GM23248 (cell line): ENCODE measurements around the gene ZNRF2. TPM values are rescaled to one million over a fixed set of nuclear protein-coding genes. Genes with fewer than 3 reads are reported as not detected.

ENCODE experiments used
- DNase-seq: peaks from one replicate; pipeline ENCODE4 v3.0.0-alpha.2; 2015
- H2AFZ ChIP-seq: fragments of 200-600 bp; sonication (generic); 2 replicates; pipeline ENCODE4 v1.6.1; 2016; ENCODE audit warnings: antibody characterized with exemption
- H3F3A ChIP-seq: fragments of 200-600 bp; sonication (generic); 2 replicates; pipeline ENCODE4 v1.6.1; 2016; ENCODE audit warnings: mild to moderate bottlenecking, antibody characterized with exemption, mixed run types; ENCODE audit not compliant: insufficient read depth
- H3K27ac ChIP-seq: fragments of 200-600 bp; sonication (generic); 2 replicates; pipeline ENCODE4 v1.5.1; 2016; ENCODE audit warnings: mild to moderate bottlenecking
- H3K27me3 ChIP-seq: fragments of 200-600 bp; sonication (generic); replicated peaks from 2 replicates; pipeline ENCODE4 v1.6.1; 2016; ENCODE audit warnings: mild to moderate bottlenecking; ENCODE audit not compliant: insufficient read depth
- H3K36me3 ChIP-seq: fragments of 200-600 bp; sonication (generic); 2 replicates; pipeline ENCODE4 v1.6.1; 2016; ENCODE audit warnings: low read depth, mild to moderate bottlenecking
- H3K4me1 ChIP-seq: fragments of 200-600 bp; sonication (generic); 2 replicates; pipeline ENCODE4 v1.6.1; 2016; ENCODE audit warnings: mild to moderate bottlenecking; ENCODE audit not compliant: insufficient read depth
- H3K4me2 ChIP-seq: fragments of 200-600 bp; sonication (generic); one replicate; pipeline ENCODE4 v1.6.1; 2016; ENCODE audit warnings: mild to moderate bottlenecking; ENCODE audit not compliant: unreplicated experiment
- H3K4me3 ChIP-seq: fragments of 200-600 bp; sonication (generic); 2 replicates; pipeline ENCODE4 v1.5.1; 2016; ENCODE audit warnings: mild to moderate bottlenecking
- H3K79me2 ChIP-seq: fragments of 200-600 bp; sonication (generic); 2 replicates; pipeline ENCODE4 v1.6.1; 2016; ENCODE audit warnings: mild to moderate bottlenecking; ENCODE audit not compliant: insufficient read depth
- H3K9ac ChIP-seq: fragments of 200-600 bp; sonication (generic); 2 replicates; pipeline ENCODE4 v1.6.1; 2016; ENCODE audit warnings: mild to moderate bottlenecking
- H3K9me2 ChIP-seq: fragments of 200-600 bp; sonication (generic); 2 replicates; pipeline ENCODE4 v1.6.1; 2016; ENCODE audit warnings: mixed run types, mild to moderate bottlenecking, moderate library complexity; ENCODE audit not compliant: insufficient read depth
- H3K9me3 ChIP-seq: fragments of 200-600 bp; sonication (generic); one replicate; pipeline ENCODE4 v1.6.1; 2017; ENCODE audit warnings: low read depth
- H4K20me1 ChIP-seq: fragments of 200-600 bp; sonication (generic); 2 replicates; pipeline ENCODE4 v1.6.0; 2016; ENCODE audit not compliant: insufficient read depth
- EZH2 ChIP-seq: fragments of 200-600 bp; sonication (generic); IDR thresholded peaks from 2 replicates; pipeline ENCODE4 v1.6.1; 2018; ENCODE audit warnings: antibody characterized with exemption, mild to moderate bottlenecking; ENCODE audit not compliant: insufficient read depth, poor library complexity, severe bottlenecking
- EZH2phosphoT487 ChIP-seq: fragments of 200-600 bp; sonication (generic); IDR thresholded peaks from 2 replicates; pipeline ENCODE4 v1.6.1; 2018; ENCODE audit warnings: antibody characterized with exemption, moderate library complexity, mild to moderate bottlenecking, low read depth; ENCODE audit not compliant: insufficient read depth
- WGBS, 2 experiments: methylation state at CpG; one replicate each; pipeline ENCODE4 v1.1.6; 2015 to 2017; ENCODE audit warnings: low lambda C conversion rate in 2 of 2, low coverage in 1 of 2; ENCODE audit errors: missing lambda C conversion rate in 2 of 2; 5-methylcytosine and 5-hydroxymethylcytosine counted together
- in situ Hi-C: fragments of 300-500 bp; cut with MboI; formaldehyde crosslinking; loops from 2 replicates; pipeline ENCODE4 v1.15.0; 2020
- polyA plus RNA-seq: library from polyadenylated mRNA; unstranded; fragments of >200 nt; fragmentation: Nextera tagmentation; extraction: Ambion mirVana; gene quantifications from 2 replicates; pipeline ENCODE4 v1.2.1, GENCODE V29; 2016
- total RNA-seq: library from RNA; depleted of rRNA; stranded (reverse); fragments of >200 nt; shearing (Covaris generic); gene quantifications from 2 replicates; pipeline ENCODE4 v1.2.3, GENCODE V29; 2014

ZNRF2 gene
- total and polyA plus RNA-seq, 2 experiments from 2014 or later = 0.25 to 6.5 TPM

GRCh38 chr7:30252885-30253795 lies 31.3 kb upstream of the ZNRF2 start:
- TF ChIP-seq EZH2 (no peak), EZH2phosphoT487 (no peak)
- WGBS, 2 experiments = 67 to 72% methylated on average over 7 of the region's 7 CpGs
- Histone ChIP-seq H3K9me3 (no peaks in the 10 kb centered on the region), H3F3A (no peaks in the 10 kb centered on the region), H3K4me2 (peak overlapping the region; percentile 36), H3K4me3 (no peak overlapping the region), H3K4me1 (peaks cover 8% of the 10 kb centered on the region; the same call in 1 of the 2 replicates), H3K9me2 (no peaks in the 10 kb centered on the region), H2AFZ (no peak overlapping the region), H3K27me3 (no peaks in the 10 kb centered on the region), H3K27ac (no peak overlapping the region), H3K36me3 (no peaks in the 10 kb centered on the region), H4K20me1 (no peaks in the 10 kb centered on the region), H3K79me2 (no peaks in the 10 kb centered on the region), H3K9ac (no peak overlapping the region)
- in situ Hi-C loops = no loop called here
- peak; percentile 39 for DNase-seq

DNA sequence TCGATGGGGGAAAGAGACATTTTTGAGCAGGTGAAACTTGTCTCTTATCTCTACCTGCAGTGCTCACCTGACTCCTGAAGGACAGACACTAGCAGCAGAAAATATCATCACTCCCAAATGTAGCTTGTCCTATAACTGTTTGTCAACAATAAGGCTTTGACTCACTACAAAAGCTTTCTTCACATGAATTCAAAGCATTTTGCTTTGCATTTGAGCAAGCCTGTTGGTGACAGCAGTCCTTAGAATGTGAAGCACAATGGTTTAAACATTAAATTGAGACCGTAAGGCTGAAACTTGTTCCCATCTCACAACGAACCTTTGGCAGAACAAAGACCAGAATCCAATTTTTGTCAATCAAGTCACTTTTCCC lies 30.6 kb upstream of the ZNRF2 start:
- no peaks in the 10 kb centered on the region for H3K9me3 ChIP-seq
- no peak overlapping the region for H3K4me2 ChIP-seq
- no peaks in the 10 kb centered on the region for H3F3A ChIP-seq
- H2AFZ ChIP-seq = no peak overlapping the region
- H3K4me3 ChIP-seq = no peak overlapping the region
- H3K79me2 ChIP-seq = no peaks in the 10 kb centered on the region
- DNase-seq = no peak
- H3K36me3 ChIP-seq = no peaks in the 10 kb centered on the region
- WGBS, 2 experiments = 54 to 61% methylated on average over 3 of the region's 3 CpGs
- TF ChIP-seq EZH2 (no peak), EZH2phosphoT487 (no peak)
- no peaks in the 10 kb centered on the region for H3K27me3 ChIP-seq
- no peaks in the 10 kb centered on the region for H3K9me2 ChIP-seq
- H3K27ac ChIP-seq = no peak overlapping the region
- H4K20me1 ChIP-seq = no peaks in the 10 kb centered on the region
- in situ Hi-C loops = no loop called here
- peaks cover 8% of the 10 kb centered on the region; the same call in 1 of the 2 replicates for H3K4me1 ChIP-seq
- no peak overlapping the region for H3K9ac ChIP-seq

DNA sequence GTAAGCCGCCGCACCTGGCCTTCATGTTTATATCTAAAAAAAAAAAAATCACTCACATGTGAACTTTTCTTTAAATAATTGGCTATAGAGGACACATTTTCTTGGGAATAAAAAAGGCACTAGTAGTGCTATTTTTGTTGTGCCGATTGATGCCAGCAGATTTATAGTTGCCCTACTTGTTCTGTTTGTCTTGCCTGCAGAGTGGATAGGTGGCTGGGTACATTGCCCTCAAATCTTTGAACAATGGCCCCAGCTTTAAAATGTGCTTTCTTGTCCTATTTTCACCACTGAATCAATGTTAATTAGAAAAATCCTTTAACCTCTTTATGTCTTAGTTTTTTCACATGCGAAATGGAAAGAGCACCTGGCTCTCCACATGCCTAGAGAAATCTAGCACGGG lies 30.1 kb upstream of the ZNRF2 start:
- Histone ChIP-seq H3K9me3 (no peaks in the 10 kb centered on the region), H3K79me2 (no peaks in the 10 kb centered on the region), H3K9me2 (no peaks in the 10 kb centered on the region), H3K4me1 (peaks cover 8% of the 10 kb centered on the region; the same call in 1 of the 2 replicates), H4K20me1 (no peaks in the 10 kb centered on the region), H2AFZ (no peak overlapping the region), H3K36me3 (no peaks in the 10 kb centered on the region), H3K27ac (no peak overlapping the region), H3K9ac (no peak overlapping the region), H3K4me2 (no peak overlapping the region), H3K4me3 (no peak overlapping the region), H3K27me3 (no peaks in the 10 kb centered on the region), H3F3A (no peaks in the 10 kb centered on the region)
- in situ Hi-C loops = no loop called here
- TF ChIP-seq EZH2 (no peak), EZH2phosphoT487 (no peak)
- no peak for DNase-seq
- WGBS, 2 experiments = 86 to 87% methylated on average over 5 of the region's 5 CpGs

DNA sequence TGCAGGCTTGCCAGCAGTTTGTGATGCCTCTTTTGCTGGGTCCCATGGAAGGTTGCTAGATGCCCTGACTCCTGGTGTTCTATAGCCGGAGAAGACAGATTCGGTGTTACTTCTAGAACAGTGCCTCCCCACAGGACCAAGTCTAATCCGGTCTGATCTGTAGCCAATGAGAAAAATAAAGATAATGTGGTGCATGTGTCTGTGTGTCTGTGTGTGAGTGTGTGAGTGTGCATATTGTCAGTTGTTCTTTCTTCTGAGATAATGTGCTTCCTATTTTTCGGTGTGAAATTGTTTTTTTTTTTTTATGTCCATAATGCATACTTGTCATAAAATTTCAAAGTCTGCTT lies 29.7 kb upstream of the ZNRF2 start:
- no peaks in the 10 kb centered on the region for H4K20me1 ChIP-seq
- H3K4me2 ChIP-seq = no peak overlapping the region
- no peaks in the 10 kb centered on the region for H3K9me2 ChIP-seq
- H3K4me1 ChIP-seq = peaks cover 8% of the 10 kb centered on the region; the same call in 1 of the 2 replicates
- H3K27ac ChIP-seq = no peak overlapping the region
- no peaks in the 10 kb centered on the region for H3K79me2 ChIP-seq
- no peaks in the 10 kb centered on the region for H3K36me3 ChIP-seq
- H3F3A ChIP-seq = no peaks in the 10 kb centered on the region
- H3K4me3 ChIP-seq = no peak overlapping the region
- in situ Hi-C loops = no loop called here
- H3K27me3 ChIP-seq = no peaks in the 10 kb centered on the region
- TF ChIP-seq EZH2phosphoT487 (no peak), EZH2 (no peak)
- DNase-seq = no peak
- H3K9ac ChIP-seq = no peak overlapping the region
- 92% methylated on average over 4 of the region's 4 CpGs for WGBS, 2 experiments
- no peaks in the 10 kb centered on the region for H3K9me3 ChIP-seq
- H2AFZ ChIP-seq = no peak overlapping the region
